Stimulated activated CD8-positive, alpha-beta memory T cell treated with anti-CD3 and anti-CD28 coated beads, Interleukin-15, amount 100 ng/mL, for 4 hours (primary cell): Measurements from ENCODE around the gene GNAZ.
"Not testable (repeated sequence)": the region's sequence is repeated elsewhere in the genome, so short reads cannot be mapped to it uniquely, and the experiment has no call there.

ENCODE experiments used
- DNase-seq, 2 donors: peaks; one replicate each; pipeline ENCODE4 v3.0.0-alpha.2; 2020; ENCODE audit warnings: low read depth in 2 of 2

GNAZ gene

GRCh38 chr22:23132376-23133091 lies 62.2 kb downstream of the GNAZ start:
- no peak for DNase-seq

- DNase-seq = no peak
These were observed 63.6 kb downstream of the GNAZ start for GRCh38 chr22:23133922-23134321.

DNA sequence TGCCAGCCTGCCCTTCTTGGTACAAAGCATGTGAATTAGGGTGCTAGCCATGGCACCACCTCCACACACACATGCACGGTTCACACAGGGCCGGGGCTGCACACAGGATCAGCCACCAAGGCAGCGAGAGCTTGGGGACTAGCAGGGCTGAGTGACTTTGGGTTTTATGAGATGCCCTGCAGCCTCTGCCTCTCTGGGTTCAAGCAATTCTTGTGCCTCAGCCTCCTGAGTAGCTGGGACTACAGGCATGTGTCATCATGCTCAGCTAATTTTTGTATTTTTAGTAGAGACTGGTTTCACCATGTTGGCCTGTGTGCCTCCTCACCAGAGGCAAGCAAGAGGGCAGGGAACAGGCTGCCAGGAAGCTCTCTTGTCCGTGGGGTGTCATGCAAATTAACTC lies 66.7 kb downstream of the GNAZ start:
- DNase-seq = not testable (repeated sequence)

- DNase-seq = no peak
These were observed 67.1 kb downstream of the GNAZ start for GRCh38 chr22:23137468-23137867.

GRCh38 chr22:23137905-23138561 lies 67.7 kb downstream of the GNAZ start:
- DNase-seq = peak in 1 of 2 donors; percentile 20

DNA sequence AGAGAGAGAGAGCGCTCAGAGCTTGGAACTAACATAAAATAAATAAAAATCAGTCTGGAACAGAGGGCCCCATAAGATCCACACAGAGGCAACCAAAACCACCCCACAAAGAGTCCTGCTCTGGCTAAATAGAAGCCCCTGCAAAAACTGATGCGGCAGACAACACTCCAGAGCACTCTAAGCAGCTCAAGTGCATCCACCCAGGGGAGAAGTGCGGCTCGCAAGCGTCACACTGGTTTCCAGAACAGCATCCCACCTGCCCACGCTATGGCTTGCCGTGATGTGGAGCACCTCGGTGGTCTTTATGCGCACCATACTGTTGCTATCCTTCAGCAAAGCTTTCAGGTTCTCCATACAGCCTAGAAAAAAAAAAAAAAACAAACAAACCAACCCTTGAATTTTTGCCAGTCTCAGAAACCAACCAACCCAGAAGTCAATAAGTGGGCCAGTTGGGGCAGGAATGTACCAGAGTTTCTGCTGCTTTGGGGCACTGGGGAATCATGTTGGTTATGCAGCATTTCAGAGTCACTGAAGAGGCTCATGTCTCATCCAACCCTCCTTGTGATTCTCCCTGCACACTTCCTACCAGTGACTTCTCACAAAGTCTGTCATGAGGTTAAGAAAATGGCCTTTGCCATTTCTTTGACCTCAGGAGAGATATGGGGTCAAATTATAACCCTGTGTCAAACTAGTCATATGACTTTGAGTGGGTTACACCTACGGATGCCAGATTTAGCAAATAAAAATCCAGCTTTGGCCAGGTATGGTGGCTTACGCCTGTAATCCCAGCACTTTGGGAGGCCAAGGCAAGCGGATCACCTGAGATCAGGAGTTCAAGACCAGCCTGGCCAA lies 68.5 kb downstream of the GNAZ start:
- DNase-seq = no peak

GRCh38 chr22:23140385-23140784 lies 70.1 kb downstream of the GNAZ start:
- DNase-seq = no peak

GRCh38 chr22:23142546-23143105 lies 72.3 kb downstream of the GNAZ start:
- DNase-seq = no peak

DNA sequence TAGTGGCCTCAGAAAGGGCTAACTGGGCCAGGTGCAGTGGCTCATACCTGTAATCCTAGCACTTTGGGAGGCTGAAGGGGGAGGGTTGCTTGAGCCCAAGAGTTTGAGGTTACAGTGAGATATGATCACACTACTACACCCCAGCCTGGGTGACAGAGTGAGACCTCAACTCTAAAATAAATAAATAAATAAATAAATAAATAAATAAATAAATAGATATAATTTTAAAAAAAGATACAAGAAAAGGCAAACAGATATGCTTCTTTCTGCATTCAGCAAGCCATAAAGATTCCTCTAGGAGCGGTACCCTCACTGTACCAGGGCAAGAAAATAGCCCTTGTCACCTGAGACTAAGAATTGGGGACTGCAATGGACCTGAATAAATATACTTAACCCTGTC lies 72.8 kb downstream of the GNAZ start:
- DNase-seq = no peak

DNA sequence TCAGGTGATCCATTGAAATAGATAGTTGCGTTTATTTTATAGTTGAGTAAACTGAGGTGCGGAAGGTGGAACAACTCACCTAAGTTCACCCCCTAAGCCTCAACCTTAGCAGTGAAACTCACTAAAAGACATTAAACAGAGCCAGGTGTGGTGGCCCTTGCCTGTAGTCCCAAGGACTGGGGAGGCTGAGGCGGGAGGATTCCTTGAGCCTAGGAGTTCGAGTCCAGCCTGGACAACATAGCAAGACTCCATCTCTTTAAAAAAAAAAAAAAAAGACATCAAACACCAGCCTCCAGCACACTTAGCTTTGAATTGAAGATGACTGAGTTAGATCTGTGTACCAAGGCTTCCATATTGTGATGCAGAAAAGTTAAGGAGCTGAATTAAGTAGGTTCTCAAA lies 74.1 kb downstream of the GNAZ start:
- DNase-seq = no peak

DNA sequence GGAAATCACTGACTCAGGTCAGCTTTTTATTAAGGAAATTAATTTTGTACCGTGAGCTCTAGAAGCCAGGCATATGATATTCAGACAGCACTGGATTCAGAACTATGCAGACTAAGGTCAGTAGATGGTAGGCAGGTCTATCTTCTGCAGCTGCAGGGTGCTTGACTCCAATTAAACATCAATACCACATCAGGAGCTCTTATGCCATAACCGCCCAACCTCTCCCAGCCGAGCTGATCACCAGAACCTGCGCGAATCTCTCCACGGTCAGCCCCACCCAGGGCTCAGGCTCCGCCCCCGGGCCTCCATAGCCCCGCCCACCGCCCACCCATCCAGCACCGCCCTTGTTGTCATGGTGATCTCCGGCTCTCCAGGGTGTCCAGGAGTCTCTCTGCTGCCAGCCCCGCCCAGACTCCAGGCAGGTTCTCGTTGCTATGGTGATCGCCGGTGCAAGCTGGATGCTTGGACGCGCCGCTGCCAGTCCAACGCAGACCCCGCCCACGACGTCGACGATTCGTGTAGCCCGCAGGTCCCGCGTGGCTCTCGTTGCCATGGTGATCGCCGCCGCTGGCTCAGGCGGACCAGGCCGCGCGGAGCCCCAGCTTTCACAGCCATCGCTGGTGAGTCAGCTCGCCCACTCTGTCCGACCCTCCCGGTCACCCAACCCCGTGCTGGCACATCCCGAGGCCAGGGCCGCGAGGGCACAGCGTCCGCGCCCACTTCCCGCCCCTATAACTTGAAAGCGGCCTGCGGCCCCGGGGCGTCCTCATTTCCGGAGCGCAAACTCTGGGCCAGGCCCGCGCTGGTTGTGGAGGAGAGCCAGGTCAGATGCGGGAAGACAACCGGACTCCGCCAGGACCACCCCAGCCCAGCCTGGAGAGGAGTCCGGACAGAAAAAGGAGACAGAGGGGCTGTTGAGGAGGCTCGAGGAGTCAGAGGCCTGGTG lies 74.9 kb downstream of the GNAZ start, which contains the start of gene RAB36:
Gene RAB36, plus strand, starts transcription at position 546 of the 946 bp plus-strand sequence. CDS start 1,140 bp downstream, outside the sequence.
- peak; percentile 66 to 68 for DNase-seq

DNA sequence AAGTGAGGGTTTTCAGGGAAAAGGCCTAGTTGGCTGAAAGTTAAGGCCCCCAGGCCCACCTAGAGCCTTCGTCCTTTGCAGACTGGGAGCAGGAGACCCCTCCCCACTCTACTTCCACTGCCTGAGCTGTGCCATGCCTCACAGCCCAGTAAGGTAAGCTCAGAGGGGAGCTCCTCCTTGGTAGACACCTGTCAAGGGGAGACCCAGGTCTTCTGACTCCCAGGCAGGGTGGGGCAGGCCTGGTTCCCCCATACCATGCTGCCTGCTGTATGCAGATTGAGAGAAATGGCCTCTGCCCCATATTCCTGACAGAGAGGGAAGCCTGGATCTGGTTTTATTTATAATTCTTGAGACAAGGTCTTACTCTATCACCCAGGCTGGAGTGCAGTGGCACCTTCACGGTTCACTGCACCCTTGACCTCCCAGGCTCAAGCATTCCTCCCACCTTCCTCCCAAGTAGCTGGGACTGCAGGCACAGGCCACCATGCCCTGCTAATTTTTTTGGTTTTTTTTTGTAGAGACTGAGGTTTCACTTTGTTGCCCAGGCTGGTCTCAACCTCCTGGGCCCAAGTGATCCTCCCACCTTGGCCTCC lies 75.7 kb downstream of the GNAZ start:
- DNase-seq = no peak

DNA sequence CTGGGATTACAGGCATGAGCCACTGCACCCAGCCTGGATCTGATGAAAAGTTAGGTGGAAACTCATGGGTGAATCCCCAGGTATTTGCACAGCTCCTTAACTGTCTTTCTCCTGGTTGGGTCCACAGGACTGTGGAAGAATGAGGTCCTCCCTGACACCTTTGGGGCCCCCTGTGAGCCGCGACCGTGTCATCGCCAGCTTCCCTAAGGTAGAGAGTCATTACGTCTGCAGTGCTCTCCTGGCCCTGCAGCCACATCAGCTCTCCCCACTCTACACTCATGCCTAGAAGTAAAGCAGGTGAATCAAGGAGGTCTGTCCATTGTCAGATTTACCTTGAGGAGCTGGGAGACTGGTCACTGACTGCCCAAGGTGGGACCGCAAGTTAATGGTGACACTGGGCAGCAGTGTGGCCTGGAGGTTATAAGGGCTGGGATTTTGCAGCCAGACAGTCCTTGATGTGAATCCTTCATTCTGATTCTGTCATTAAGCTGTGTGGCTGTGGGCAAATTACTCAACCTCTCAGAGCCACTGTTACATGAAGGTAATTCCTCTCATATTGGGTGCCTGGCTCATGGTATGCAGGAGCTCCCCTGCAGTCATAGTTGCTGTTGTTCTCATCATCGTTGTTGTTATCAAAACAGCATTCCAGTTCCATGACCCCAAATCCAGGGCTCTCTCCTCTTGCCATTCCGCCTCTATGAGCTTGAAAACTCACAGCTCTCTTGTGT lies 76.3 kb downstream of the GNAZ start:
- DNase-seq = no peak

DNA sequence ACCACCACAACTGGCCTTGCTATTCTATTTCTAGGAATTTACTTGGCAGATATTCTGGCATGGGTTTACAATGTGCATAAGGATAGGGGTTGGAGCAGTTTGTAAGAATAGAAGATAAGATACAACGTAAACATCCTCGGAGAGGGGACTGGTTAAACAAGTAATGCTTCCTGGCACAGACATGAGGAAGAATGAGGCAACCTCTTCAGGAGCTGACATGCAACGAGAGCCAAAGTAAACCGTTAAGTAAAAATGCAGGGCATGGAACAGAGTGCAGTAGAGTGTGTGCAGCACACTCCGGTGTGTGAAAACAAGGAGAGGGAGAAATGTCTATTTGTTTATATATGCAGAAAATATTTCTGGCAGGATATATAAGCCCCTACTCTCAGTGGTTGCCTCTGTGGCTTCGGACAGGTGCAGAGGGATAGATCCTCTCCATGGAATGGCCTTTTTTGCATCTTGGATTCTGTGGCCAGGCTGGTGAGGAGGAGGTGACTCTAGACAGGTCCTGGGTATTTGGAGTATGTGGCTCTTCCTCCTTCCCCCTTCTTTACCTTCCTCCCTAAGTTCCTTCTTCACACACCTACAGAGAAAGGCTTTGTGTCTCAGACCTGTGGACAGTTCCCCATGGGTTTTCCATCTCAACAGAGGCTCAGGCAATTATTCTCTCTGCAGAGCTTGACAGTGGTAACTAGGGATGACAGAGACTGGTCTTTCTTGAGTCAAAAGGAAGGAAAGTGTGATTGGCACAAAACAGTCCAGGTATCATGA lies 77.5 kb downstream of the GNAZ start:
- DNase-seq = no peak

DNA sequence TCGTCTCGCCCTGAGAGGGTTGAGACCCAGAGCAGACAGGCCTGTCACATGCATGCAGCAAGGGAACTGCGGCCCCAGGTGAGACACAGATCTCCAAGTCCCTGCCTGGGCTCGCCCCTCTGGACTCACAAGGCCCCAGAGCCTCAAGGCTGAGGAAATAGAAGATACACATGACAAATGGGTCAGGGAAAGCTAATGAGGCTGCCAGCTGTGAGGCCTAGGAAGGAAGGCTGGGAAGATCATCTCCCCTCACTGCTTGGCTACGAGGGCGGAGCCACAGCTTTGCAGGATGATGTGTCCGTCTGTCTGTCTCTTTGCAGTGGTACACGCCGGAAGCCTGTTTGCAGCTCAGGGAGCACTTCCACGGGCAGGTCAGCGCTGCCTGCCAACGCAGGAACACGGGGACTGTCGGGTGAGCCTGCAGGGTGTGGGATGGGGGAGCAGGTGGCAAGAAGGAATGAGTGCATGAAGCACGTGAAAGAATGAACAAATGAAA lies 79.5 kb downstream of the GNAZ start:
- no peak for DNase-seq

DNA sequence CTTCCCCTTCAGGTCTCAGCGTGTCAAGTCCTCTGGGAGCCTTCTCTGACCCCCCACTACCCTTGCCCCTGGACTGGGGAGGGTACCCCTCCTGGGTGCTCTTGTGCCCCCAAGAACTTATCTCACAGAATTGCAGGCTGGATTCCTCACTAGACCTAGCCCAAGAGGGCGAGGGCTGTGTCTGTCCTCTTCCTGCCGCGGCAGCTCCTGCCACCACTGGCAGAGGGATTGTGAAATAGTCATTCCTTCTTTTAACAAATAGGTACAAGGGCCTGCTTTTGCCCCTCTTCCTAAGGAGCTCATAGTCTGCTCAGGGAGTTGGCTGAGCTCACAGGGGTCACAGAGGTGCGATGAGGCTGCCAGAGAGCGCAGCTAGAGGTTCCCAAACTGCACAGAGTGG lies 80.4 kb downstream of the GNAZ start:
- DNase-seq = no peak

DNA sequence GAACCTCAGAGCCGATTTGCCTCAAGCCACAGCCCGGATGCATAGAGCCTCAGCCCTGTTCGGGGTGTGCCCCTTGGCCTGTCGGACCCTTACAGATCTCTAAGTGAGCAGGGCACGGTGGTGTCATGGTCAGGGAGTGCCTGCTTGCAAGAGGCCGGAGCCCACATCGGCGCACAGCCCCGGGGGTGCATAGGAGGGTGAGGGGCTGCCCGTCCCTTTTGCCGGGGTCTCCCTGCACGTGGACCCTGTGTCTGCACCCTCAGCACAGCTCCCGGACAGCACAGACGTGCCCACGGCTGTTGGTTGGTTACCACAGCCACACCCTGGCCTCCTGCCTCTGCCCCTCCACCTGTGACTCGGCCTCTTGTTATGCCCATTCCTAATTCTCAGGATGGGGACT lies 81.5 kb downstream of the GNAZ start:
- DNase-seq = no peak

- no peak for DNase-seq
These were observed 82.2 kb downstream of the GNAZ start for GRCh38 chr22:23152238-23153114.
